ENCODE measurements around the gene NEUROG1. TPM values are rescaled to one million over a fixed set of nuclear protein-coding genes. Genes with fewer than 3 reads are reported as not detected.
"Not testable (repeated sequence)": the region's sequence is repeated elsewhere in the genome, so short reads cannot be mapped to it uniquely, and the experiment has no call there.

Gene NEUROG1
- total RNA-seq, 2 experiments from 2014 or later: not detected

GRCh38 chr5:135514116-135514515, 21.6 kb downstream of the NEUROG1 start:
- H3K27ac Mint-ChIP-seq: no peak overlapping the region
- no peaks in the 10 kb centered on the region for H3K36me3 Mint-ChIP-seq
- DNase-seq (no peak), ATAC-seq (no peak)
- peaks cover 52% of the 10 kb centered on the region for H3K27me3 Mint-ChIP-seq
- CTCF ChIA-PET: no interaction called here
- no peaks in the 10 kb centered on the region for H3K4me1 Mint-ChIP-seq
- H3K4me3 Mint-ChIP-seq: no peak overlapping the region
- no peaks in the 10 kb centered on the region for H3K9me3 Mint-ChIP-seq (ENCODE audit: low read depth)

GRCh38 chr5:135511761-135512575, 23.8 kb downstream of the NEUROG1 start:
- Mint-ChIP-seq H3K9me3 (ENCODE audit: low read depth) (no peaks in the 10 kb centered on the region), H3K4me1 (no peaks in the 10 kb centered on the region), H3K27me3 (peaks cover 52% of the 10 kb centered on the region), H3K27ac (no peak overlapping the region), H3K36me3 (no peaks in the 10 kb centered on the region), H3K4me3 (no peak overlapping the region)
- CTCF ChIA-PET: interaction anchor here (1.5 kb wide), 1 partner anchor 54 kb away, joined by 4 read pairs; no protein-coding TSS in a partner anchor
- no peak for ATAC-seq
- DNase-seq: no peak

DNA sequence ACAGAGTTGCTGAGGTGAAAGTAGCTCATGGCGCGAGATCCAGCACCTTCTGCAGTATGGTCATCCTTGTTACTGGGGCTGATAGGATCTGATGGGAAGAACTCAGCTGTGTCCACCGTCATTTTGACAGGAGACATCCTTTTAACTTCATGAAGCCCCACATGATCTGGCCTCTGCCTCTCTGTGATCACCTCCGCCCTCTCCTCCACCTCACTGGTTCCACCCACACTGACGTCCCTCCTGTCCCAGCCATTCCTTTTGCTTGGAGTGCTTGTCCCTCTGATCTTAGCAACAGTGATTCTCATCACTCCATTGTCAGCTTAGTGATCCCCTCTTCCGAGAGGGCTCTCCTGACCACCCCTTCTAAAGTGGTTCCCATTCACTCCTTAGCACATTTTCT, 25.8 kb downstream of the NEUROG1 start:
- peaks cover 51% of the 10 kb centered on the region for H3K27me3 Mint-ChIP-seq
- H3K4me1 Mint-ChIP-seq: no peaks in the 10 kb centered on the region
- no peak for DNase-seq
- no peak overlapping the region for H3K4me3 Mint-ChIP-seq
- H3K27ac Mint-ChIP-seq: no peak overlapping the region
- ATAC-seq: no peak
- H3K9me3 Mint-ChIP-seq (ENCODE audit: low read depth): no peaks in the 10 kb centered on the region
- no peaks in the 10 kb centered on the region for H3K36me3 Mint-ChIP-seq
- CTCF ChIA-PET: interaction anchor here (1.4 to 3.0 kb wide), 4 partner anchors 41 to 57 kb away, joined by 3 to 9 read pairs (median 5); no protein-coding TSS in a partner anchor

GRCh38 chr5:135508496-135509005, 27.2 kb downstream of the NEUROG1 start:
- H3K36me3 Mint-ChIP-seq: no peaks in the 10 kb centered on the region
- no peak overlapping the region for H3K27ac Mint-ChIP-seq
- no peak overlapping the region for H3K4me3 Mint-ChIP-seq
- no peak for ATAC-seq
- CTCF ChIA-PET: interaction anchor here (0.8 to 3.0 kb wide), 2 partner anchors 9 to 43 kb away, joined by 3 to 9 read pairs; no protein-coding TSS in a partner anchor
- H3K9me3 Mint-ChIP-seq (ENCODE audit: low read depth): no peaks in the 10 kb centered on the region
- DNase-seq: no peak
- peaks cover 59% of the 10 kb centered on the region for H3K27me3 Mint-ChIP-seq
- H3K4me1 Mint-ChIP-seq: no peaks in the 10 kb centered on the region

DNA sequence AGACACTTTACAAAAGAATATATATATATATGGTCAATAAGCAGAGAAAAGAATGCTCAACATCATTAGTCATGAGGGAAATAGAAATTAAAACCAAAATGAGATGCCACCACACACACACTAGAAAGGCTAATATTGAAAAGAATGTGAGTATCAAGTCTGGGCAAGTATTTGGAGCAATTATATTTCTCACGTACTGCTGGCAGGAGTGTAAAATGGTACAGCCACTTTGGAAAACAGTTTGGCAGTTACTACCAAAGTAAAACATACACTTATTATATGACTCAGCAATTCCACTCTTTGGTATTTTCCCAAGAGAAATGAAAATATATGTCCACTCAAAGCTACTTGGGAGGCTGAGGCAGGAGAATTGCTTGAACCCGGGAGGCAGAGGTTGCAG, 29.8 kb downstream of the NEUROG1 start:
- DNase-seq: no peak
- no peak overlapping the region for H3K4me3 Mint-ChIP-seq
- CTCF ChIA-PET: no interaction called here
- H3K4me1 Mint-ChIP-seq: no peaks in the 10 kb centered on the region
- H3K27ac Mint-ChIP-seq: no peak overlapping the region
- no peaks in the 10 kb centered on the region for H3K36me3 Mint-ChIP-seq
- H3K9me3 Mint-ChIP-seq (ENCODE audit: low read depth): no peaks in the 10 kb centered on the region
- no peak for ATAC-seq
- peaks cover 69% of the 10 kb centered on the region for H3K27me3 Mint-ChIP-seq

- H3K36me3 Mint-ChIP-seq: no peaks in the 10 kb centered on the region
- no peaks in the 10 kb centered on the region for H3K4me1 Mint-ChIP-seq
- no peak overlapping the region for H3K27ac Mint-ChIP-seq
- DNase-seq (no peak), ATAC-seq (no peak)
- peaks cover 60% of the 10 kb centered on the region for H3K27me3 Mint-ChIP-seq
- CTCF ChIA-PET: no interaction called here
- H3K9me3 Mint-ChIP-seq (ENCODE audit: low read depth): no peaks in the 10 kb centered on the region
- no peak overlapping the region for H3K4me3 Mint-ChIP-seq
Observed at GRCh38 chr5:135504376-135504775, 31.4 kb downstream of the NEUROG1 start.

- ATAC-seq (no peak), DNase-seq (no peak)
- CTCF ChIA-PET: no interaction called here
- H3K4me3 Mint-ChIP-seq: no peak overlapping the region
- no peaks in the 10 kb centered on the region for H3K9me3 Mint-ChIP-seq (ENCODE audit: low read depth)
- H3K27me3 Mint-ChIP-seq: peaks cover 55% of the 10 kb centered on the region
- H3K4me1 Mint-ChIP-seq: no peaks in the 10 kb centered on the region
- H3K27ac Mint-ChIP-seq: no peak overlapping the region
- no peaks in the 10 kb centered on the region for H3K36me3 Mint-ChIP-seq
Observed at GRCh38 chr5:135503871-135504270, 31.9 kb downstream of the NEUROG1 start.

DNA sequence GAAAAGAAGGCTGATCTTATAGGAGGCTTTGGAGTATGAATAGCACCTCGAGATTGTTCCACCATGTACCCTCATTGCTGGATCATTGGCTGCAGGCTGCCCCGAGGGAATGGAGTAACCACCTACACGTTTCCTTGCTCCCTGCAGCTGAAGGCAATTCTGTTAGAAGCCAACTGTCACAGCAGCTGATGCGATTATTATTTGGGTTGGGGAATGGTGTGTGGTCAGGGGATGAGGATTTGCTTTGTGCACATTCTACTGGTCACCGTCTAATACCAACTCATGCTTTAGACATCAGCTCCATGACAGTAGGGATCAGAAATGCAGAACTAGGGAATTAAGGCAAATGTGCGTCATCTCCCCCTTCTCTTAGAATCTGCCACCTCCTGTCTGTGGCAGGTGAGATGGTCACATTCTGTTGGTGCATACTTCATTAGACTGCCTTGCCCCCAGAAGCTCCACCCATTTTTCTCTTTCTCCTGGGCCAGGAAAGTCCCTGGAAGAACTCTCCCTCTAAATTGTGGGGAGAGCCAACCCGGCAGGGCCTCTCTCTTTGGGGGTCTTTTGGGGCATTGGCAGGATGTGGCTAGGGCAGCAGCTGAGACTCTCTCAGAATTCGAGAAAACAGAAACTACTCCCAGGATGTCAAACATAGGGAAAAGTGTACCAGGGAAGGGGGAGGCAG, 32.8 kb downstream of the NEUROG1 start:
- DNase-seq: no peak
- Mint-ChIP-seq H3K27ac (no peak overlapping the region), H3K9me3 (ENCODE audit: low read depth) (no peaks in the 10 kb centered on the region), H3K27me3 (peaks cover 55% of the 10 kb centered on the region), H3K4me1 (no peaks in the 10 kb centered on the region), H3K36me3 (no peaks in the 10 kb centered on the region), H3K4me3 (no peak overlapping the region)
- CTCF ChIA-PET: no interaction called here
- no peak for ATAC-seq

GRCh38 chr5:135501965-135502364, 33.8 kb downstream of the NEUROG1 start:
- Mint-ChIP-seq H3K27me3 (peaks cover 57% of the 10 kb centered on the region), H3K4me1 (no peaks in the 10 kb centered on the region), H3K36me3 (no peaks in the 10 kb centered on the region), H3K4me3 (no peak overlapping the region), H3K27ac (no peak overlapping the region), H3K9me3 (ENCODE audit: low read depth) (no peaks in the 10 kb centered on the region)
- CTCF ChIA-PET: no interaction called here
- DNase-seq (no peak), ATAC-seq (no peak)

DNA sequence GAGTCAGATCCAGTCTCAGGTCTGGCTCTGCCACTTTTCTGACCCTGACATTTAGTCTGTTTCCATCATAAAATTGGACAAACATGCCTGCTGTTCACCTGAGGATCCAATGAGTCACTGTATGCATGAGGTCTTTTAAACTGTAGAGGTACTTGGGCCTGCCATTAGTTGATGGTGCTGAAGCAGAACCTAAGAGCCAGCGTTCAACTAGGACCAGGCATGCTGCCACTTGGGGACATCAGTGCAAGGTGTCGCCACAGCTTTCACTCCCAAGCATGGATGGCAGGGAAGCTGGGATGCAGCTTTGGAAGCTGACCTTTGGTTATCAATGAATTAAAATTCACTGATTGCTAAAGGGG, 37.1 kb downstream of the NEUROG1 start:
- DNase-seq (peak; percentile 14), ATAC-seq (no peak)
- H3K9me3 Mint-ChIP-seq (ENCODE audit: low read depth): no peaks in the 10 kb centered on the region
- no peaks in the 10 kb centered on the region for H3K36me3 Mint-ChIP-seq
- no peak overlapping the region for H3K4me3 Mint-ChIP-seq
- no peak overlapping the region for H3K27ac Mint-ChIP-seq
- no peaks in the 10 kb centered on the region for H3K4me1 Mint-ChIP-seq
- CTCF ChIA-PET: no interaction called here
- H3K27me3 Mint-ChIP-seq: peaks cover 60% of the 10 kb centered on the region

DNA sequence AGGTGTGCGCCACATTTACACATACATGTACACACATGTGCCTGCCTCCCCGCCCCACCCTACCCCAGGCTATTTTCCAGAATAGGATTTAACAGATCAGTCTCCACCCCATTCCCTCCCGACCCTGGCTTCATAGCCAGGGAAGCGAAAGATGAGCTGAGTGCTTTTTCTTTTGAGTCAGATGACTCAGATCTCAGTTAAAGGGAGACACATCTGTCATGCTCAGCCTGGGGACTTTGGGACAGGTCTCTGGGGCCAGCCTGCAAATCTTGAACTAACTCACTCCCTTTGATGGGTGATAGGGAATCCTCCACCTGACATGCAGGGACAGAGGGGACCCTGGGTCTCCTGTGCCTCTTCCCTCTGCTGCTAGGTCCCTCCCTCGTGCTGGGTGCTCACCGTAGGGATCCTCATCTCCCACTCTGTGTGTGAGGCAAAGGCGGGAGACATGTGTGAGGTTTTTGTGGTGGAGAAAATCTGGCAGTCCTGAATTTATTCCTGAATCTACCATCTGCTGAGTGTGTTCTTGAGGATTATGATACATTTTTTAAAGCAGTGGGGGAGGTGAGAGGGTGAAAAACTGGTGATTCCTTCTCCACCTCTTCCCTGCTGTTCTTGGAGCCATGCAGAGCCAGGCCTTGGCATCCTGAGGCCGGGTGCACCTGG, 37.7 kb downstream of the NEUROG1 start:
- H3K27ac Mint-ChIP-seq: no peak overlapping the region
- no peaks in the 10 kb centered on the region for H3K9me3 Mint-ChIP-seq (ENCODE audit: low read depth)
- no peaks in the 10 kb centered on the region for H3K4me1 Mint-ChIP-seq
- H3K4me3 Mint-ChIP-seq: no peak overlapping the region
- no peak for ATAC-seq
- H3K27me3 Mint-ChIP-seq: peaks cover 61% of the 10 kb centered on the region
- CTCF ChIA-PET: no interaction called here
- no peaks in the 10 kb centered on the region for H3K36me3 Mint-ChIP-seq
- no peak for DNase-seq

DNA sequence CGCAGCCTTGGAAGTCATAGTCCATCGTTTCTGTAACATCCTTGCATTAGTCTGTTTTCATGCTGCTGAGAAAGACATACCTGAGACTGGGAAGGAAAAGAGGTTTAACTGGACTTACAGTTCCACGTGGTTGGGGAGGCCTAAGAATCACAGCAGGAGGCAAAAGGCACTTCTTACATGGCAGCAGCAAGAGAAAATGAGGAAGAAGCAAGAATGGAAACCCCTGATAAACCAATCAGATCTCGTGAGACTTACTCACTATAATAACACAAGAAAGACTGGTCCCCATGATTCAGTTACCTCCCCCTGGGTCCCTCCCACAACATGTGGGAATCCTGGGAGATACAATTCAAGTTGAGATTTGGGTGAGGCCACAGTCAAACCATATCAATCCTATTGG, 40.2 kb downstream of the NEUROG1 start:
- not testable (repeated sequence) for H3K4me3 Mint-ChIP-seq; H3K27ac Mint-ChIP-seq; ATAC-seq; DNase-seq; H3K36me3 Mint-ChIP-seq; H3K4me1 Mint-ChIP-seq; H3K9me3 Mint-ChIP-seq (ENCODE audit: low read depth)
- CTCF ChIA-PET: interaction anchor here (0.8 kb wide), 1 partner anchor 58 kb away, joined by 3 read pairs; no protein-coding TSS in a partner anchor
- H3K27me3 Mint-ChIP-seq: peaks cover 70% of the 10 kb centered on the region

DNA sequence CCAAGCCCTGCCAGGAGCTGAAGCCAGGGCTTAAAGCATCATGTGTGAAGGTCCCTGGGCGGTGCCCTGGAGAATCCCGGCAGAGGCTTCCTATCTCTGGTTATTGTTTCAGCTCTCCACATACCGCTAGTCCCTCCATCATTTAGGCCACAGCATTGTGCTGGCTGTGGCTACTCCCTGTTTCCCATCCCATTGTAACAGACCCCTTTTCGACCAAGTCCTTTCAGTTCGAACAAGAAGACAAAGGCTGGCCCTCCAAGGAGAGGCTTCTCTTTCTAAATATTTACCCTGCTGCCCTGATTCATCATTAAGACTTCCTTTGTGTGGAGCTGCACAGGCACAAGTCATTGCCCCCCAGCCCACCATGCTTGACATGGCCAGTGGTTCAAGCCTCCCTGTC, 41.6 kb downstream of the NEUROG1 start:
- H3K4me1 Mint-ChIP-seq: peaks cover 2% of the 10 kb centered on the region
- no peak overlapping the region for H3K4me3 Mint-ChIP-seq
- no peak for ATAC-seq
- CTCF ChIA-PET: interaction anchor here (0.9 kb wide), 1 partner anchor 58 kb away, joined by 3 read pairs; no protein-coding TSS in a partner anchor
- no peaks in the 10 kb centered on the region for H3K9me3 Mint-ChIP-seq (ENCODE audit: low read depth)
- H3K27me3 Mint-ChIP-seq: peaks cover 77% of the 10 kb centered on the region
- no peak for DNase-seq
- peaks cover 2% of the 10 kb centered on the region for H3K36me3 Mint-ChIP-seq
- no peak overlapping the region for H3K27ac Mint-ChIP-seq
